Common myeloid progenitor, CD34-positive (primary cell): Measurements from ENCODE around the gene CD69.
"Not testable (repeated sequence)": the region's sequence is repeated elsewhere in the genome, so short reads cannot be mapped to it uniquely, and the experiment has no call there.

ENCODE experiments used
- CTCF ChIA-PET: fragments of 350-600 bp; sonication (Branson Sonifier 250); formaldehyde crosslinking; loops from one replicate; lab custom pipeline; 2021; ENCODE audit warnings: antibody characterized with exemption; lab: Charles Lee
- POLR2A ChIA-PET: fragments of 350-600 bp; sonication (Branson Sonifier 250); formaldehyde crosslinking; loops from one replicate; lab custom pipeline; 2021; ENCODE audit warnings: antibody characterized with exemption; lab: Charles Lee
- DNase-seq, 3 donors: peaks; one replicate each; pipeline versions ENCODE4 v3.0.0 to v3.0.0-alpha.2; 2013
- H3K27ac ChIP-seq, 2 experiments: 1 replicate in 1 of 2; 2 replicates in 1 of 2; pipeline ENCODE4 v1.7.0; 2013; ENCODE audit warnings: inconsistent platforms in 2 of 2, low read length in 2 of 2, mild to moderate bottlenecking in 2 of 2, low read depth in 1 of 2, moderate library complexity in 1 of 2; ENCODE audit not compliant: severe bottlenecking in 2 of 2, insufficient read depth in 1 of 2, poor library complexity in 1 of 2
- H3K27me3 ChIP-seq, 5 experiments: replicated peaks in 2 of 5; 1 replicate in 3 of 5; 2 replicates in 2 of 5; pipeline versions ENCODE4 v1.6.1 to v1.7.0; 2013; ENCODE audit warnings: low read length in 4 of 5, mild to moderate bottlenecking in 2 of 5, moderate library complexity in 2 of 5, inconsistent platforms in 1 of 5; ENCODE audit not compliant: insufficient read depth in 5 of 5, control insufficient read depth in 4 of 5
- H3K36me3 ChIP-seq, 4 experiments: 1 replicate in 2 of 4; 2 replicates in 2 of 4; pipeline versions ENCODE4 v1.6.1 to v1.7.0; 2013; ENCODE audit warnings: low read length in 3 of 4, control low read depth in 1 of 4, mild to moderate bottlenecking in 1 of 4; ENCODE audit not compliant: control insufficient read depth in 4 of 4, insufficient read depth in 4 of 4
- H3K4me1 ChIP-seq, 4 experiments: 1 replicate in 3 of 4; 2 replicates in 1 of 4; pipeline versions ENCODE4 v1.6.1 to v1.7.1; 2013; ENCODE audit warnings: low read length in 3 of 4, mild to moderate bottlenecking in 3 of 4, control low read depth in 1 of 4, inconsistent platforms in 1 of 4, moderate library complexity in 1 of 4; ENCODE audit not compliant: control insufficient read depth in 4 of 4, insufficient read depth in 4 of 4; ENCODE audit errors: control extremely low read depth in 1 of 4
- H3K4me3 ChIP-seq, 7 experiments: 1 replicate in 4 of 7; 2 replicates in 3 of 7; pipeline versions ENCODE4 v1.5.1 to v1.7.0; 2013; ENCODE audit warnings: mild to moderate bottlenecking in 7 of 7, low read length in 6 of 7, moderate library complexity in 6 of 7, inconsistent platforms in 2 of 7, low read depth in 2 of 7, control low read depth in 1 of 7; ENCODE audit not compliant: insufficient read depth in 4 of 7, control insufficient read depth in 1 of 7; ENCODE audit errors: extremely low read depth in 1 of 7
- H3K9me3 ChIP-seq, 5 experiments: 1 replicate in 4 of 5; 2 replicates in 1 of 5; pipeline versions ENCODE4 v1.6.1 to v1.7.1; 2013; ENCODE audit warnings: low read length in 4 of 5, mild to moderate bottlenecking in 2 of 5, inconsistent platforms in 1 of 5, low read depth in 1 of 5, moderate library complexity in 1 of 5; ENCODE audit not compliant: control insufficient read depth in 4 of 5, insufficient read depth in 2 of 5; ENCODE audit errors: control extremely low read depth in 1 of 5
- WGBS: methylation state at CpG from one replicate; pipeline ENCODE4 v1.1.5; 2013; ENCODE audit not compliant: insufficient coverage; 5-methylcytosine and 5-hydroxymethylcytosine counted together

CD69 gene

DNA sequence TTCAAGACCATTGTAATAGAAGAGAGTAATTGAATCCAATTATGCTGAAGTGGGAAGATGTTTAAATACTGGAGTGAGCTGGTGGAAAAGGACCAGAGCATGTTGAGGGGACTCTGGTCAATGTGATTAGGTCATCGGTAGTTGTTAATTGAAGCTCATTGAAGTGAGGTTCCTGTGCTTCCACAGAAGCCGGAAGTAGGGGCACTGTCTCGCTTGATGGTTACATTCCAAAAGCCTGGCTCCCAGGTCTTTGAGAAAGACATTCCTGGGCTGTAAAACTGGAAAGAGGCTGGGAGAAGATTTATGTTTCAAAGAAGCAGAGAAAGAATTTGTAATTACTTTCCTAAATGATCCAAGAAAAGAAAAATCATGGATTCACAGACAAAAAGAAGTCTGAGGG is 15.5 kb downstream of the CD69 start:
- ChIA-PET POLR2A (no interaction called here), CTCF (interaction anchor here (1.0 to 19.3 kb wide), 3 partner anchors 31 to 69 kb away, joined by 4 to 437 read pairs (median 5); no protein-coding TSS in a partner anchor)
- Histone ChIP-seq H3K9me3 (no peaks in the 10 kb centered on the region), H3K4me3 (no peak overlapping the region), H3K27ac (no peak overlapping the region), H3K4me1 (peaks cover 16 to 34% (median 21%) of the 10 kb centered on the region in 4 experiments), H3K27me3 (no peaks in the 10 kb centered on the region), H3K36me3 (no peaks in the 10 kb centered on the region)
- DNase-seq: no peak
- WGBS: 97% methylated on average over 3 of the region's 3 CpGs

GRCh38 chr12:9742661-9743060 is 18.0 kb downstream of the CD69 start:
- Histone ChIP-seq H3K9me3 (no peaks in the 10 kb centered on the region), H3K36me3 (no peaks in the 10 kb centered on the region), H3K4me1 (peaks cover 17 to 44% (median 34%) of the 10 kb centered on the region in 4 experiments), H3K27ac (no peak overlapping the region), H3K27me3 (no peaks in the 10 kb centered on the region), H3K4me3 (no peak overlapping the region)
- CTCF ChIA-PET: interaction anchor here (0.6 to 2.5 kb wide), 28 partner anchors 8 to 417 kb away, joined by 3 to 29 read pairs (median 4); no protein-coding TSS in a partner anchor
- POLR2A ChIA-PET: no interaction called here
- no peak for DNase-seq
- 54% methylated on average over 5 of the region's 5 CpGs for WGBS

DNA sequence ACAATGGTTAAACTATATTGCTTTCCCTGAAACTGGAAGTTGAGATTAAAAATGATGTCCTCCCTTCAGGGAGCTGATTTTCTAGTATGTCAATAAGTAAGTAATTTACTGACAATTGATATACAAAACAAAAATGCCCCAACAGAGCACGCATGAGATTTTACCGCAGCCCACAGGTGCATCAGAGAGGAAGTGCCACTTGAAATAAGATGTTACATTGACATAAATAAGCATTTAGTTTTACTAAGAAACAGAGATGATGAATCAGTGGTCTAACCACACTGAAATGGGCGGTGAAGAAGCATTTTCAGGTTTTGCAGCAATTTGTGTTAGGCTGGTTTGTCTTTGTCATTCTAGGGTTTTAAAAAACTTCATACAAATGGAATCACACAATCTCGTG is 19.0 kb downstream of the CD69 start:
- H3K36me3 ChIP-seq: no peaks in the 10 kb centered on the region
- peak overlapping the region in 1 of 7 experiments; percentile 17 for H3K4me3 ChIP-seq
- H3K27me3 ChIP-seq: no peaks in the 10 kb centered on the region
- CTCF ChIA-PET: interaction anchor here (0.9 to 2.5 kb wide), 11 partner anchors 9 to 374 kb away, joined by 3 to 29 read pairs (median 5); no protein-coding TSS in a partner anchor
- POLR2A ChIA-PET: no interaction called here
- H3K4me1 ChIP-seq: peaks cover 20 to 53% (median 42%) of the 10 kb centered on the region in 4 experiments
- 30% methylated on average over 2 of the region's 4 CpGs for WGBS
- no peaks in the 10 kb centered on the region for H3K9me3 ChIP-seq
- DNase-seq: peak; percentile 70 to 95 (median 94)
- H3K27ac ChIP-seq: no peak overlapping the region

DNA sequence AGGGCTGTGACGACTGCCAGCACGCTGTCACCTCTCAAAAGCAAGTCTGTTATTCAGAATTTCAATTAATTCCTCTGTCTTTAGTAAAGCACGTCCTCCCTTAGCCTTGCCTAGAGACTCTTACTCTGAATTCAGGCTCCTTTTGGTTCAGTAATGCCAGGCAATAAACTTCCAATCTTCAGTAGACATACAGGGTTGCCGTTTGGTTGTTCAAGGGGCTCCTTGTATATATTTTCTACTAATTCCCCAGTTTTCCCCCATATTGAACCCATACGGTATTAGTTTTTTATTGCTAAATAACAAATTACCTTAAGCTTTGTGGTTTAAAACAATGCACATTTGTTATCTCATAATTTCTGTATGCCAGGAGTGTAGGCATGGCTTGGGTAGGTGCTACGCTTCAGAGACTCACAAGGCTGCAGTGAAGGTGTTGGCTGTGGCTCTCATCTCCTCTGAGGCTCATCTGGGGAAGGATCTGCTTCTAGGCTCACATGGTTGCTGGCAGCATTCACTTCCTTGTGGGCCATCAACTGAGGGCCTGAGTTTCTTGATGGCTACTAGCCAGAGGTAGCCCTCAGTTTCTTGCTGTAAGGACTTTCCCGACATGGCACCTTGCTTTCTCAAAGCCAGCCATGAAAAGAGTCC is 20.5 kb downstream of the CD69 start:
- ChIA-PET CTCF (no interaction called here), POLR2A (no interaction called here)
- 94% methylated on average over 4 of the region's 7 CpGs for WGBS
- Histone ChIP-seq H3K27me3 (no peaks in the 10 kb centered on the region), H3K4me3 (peak overlapping the region in 2 of 7 experiments; percentile 39 to 45), H3K9me3 (no peaks in the 10 kb centered on the region), H3K4me1 (peaks cover 25 to 64% (median 48%) of the 10 kb centered on the region in 4 experiments), H3K36me3 (no peaks in the 10 kb centered on the region), H3K27ac (peak overlapping the region in 1 of 2 experiments; percentile 49)
- DNase-seq: no peak

DNA sequence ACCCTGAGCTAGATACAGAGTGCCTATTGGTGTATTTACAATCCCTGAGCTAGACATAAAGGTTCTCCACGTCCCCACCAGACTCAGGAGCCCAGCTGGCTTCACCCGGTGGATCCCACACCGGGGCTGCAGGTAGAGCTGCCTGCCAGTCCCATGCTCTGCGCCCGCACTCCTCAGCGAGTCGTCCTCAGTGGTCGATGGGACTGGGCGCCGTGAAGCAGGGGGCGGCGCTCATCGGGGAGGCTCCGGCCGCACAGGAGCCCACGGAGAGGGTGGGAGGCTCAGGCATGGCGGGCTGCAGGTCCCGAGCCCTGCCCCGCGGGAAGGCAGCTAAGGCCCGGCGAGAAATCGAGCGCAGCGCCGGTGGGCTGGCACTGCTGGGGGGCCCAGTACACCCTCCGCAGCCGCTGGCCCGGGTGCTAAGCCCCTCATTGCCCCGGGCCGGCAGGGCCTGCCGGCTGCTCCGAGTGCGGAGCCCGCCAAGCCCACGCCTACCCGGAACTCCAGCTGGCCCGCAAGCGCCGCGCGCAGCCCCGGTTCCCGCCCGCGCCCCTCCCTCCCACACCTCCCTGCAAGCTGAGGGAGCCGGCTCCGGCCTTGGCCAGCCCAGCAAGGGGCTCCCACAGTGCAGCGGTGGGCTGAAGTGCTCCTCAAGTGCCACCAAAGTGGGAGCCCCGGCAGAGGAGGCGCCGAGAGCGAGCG is 21.1 kb downstream of the CD69 start:
- DNase-seq, H3K27me3 ChIP-seq, POLR2A ChIA-PET, H3K36me3 ChIP-seq, H3K9me3 ChIP-seq: not testable (repeated sequence)
- 90% methylated on average over 28 of the region's 54 CpGs for WGBS
- CTCF ChIA-PET: interaction anchor here (2.3 kb wide), 1 partner anchor 10 kb away, joined by 8 read pairs; no protein-coding TSS in a partner anchor
- peak overlapping the region in 2 of 7 experiments; percentile 39 to 45 for H3K4me3 ChIP-seq
- peaks cover 25 to 68% (median 49%) of the 10 kb centered on the region in 4 experiments for H3K4me1 ChIP-seq
- peak overlapping the region in 1 of 2 experiments; percentile 49 for H3K27ac ChIP-seq

DNA sequence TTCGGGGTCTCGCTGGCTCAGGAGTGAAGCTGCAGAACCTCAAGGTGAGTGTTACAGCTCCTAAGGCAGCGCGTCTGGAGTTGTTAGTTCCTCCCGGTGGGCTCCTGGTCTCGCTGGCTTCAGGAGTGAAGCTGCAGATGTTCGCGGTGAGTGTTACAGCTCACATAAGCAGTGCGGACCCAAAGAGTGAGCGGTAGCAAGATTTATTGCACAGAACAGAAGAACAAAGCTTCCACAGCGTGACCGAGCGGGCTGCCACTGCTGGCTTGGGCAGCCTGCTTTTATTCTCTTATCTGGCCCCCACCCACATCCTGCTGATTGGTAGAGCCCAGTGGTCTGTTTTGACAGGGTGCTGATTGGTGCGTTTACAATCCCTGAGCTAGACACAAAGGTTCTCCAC is 21.8 kb downstream of the CD69 start:
- H3K27me3 ChIP-seq, H3K27ac ChIP-seq, POLR2A ChIA-PET, H3K9me3 ChIP-seq, H3K4me3 ChIP-seq, H3K36me3 ChIP-seq: not testable (repeated sequence)
- H3K4me1 ChIP-seq: peaks cover 25 to 71% (median 50%) of the 10 kb centered on the region in 4 experiments
- CTCF ChIA-PET: interaction anchor here (2.3 kb wide), 1 partner anchor 11 kb away, joined by 8 read pairs; no protein-coding TSS in a partner anchor
- WGBS: 50% methylated on average over 10 of the region's 14 CpGs
- peak in 1 of 3 donors; percentile 61 for DNase-seq
